Mammary microvascular endothelial cell (primary cell): ENCODE measurements around the gene OTOS. TPM values are rescaled to one million over a fixed set of nuclear protein-coding genes. Genes with fewer than 3 reads are reported as not detected.

Source experiments
- total RNA-seq: library from RNA; depleted of rRNA; stranded (reverse); fragments of >200 nt; gene quantifications from 2 replicates; pipeline ENCODE4 v1.2.3, GENCODE V29; 2015

Gene OTOS
- not detected in 2 replicates for total RNA-seq

DNA sequence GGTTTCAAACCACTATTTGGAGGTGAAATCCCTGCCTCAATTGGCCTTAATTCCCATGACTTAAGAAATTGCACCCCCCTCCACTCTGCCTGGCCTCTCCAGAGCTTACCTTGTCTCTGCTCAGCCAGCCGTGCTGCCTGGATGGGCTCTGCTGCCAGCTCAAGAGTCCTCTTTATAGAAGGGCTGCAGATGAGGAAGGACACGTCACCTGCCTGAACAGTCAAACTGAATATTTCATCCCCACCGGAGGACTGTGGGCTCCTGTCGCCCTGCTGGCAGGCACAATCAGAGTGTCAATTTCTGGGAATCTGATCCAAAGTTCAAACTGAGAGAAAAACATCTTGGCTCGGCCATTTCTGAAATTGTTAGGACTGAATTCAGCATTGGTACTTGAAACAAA is at the start of gene OTOS:
Gene OTOS (minus strand): TSS at position 148 of the 400 bp plus-strand sequence. CDS start 332 bp downstream, outside the sequence.

GRCh38 chr2:240136013-240136670 is 4.3 kb downstream of the OTOS start, which contains the start of gene COPS9:
Gene COPS9, minus strand, starts transcription at chr2:240136305. Its CDS starts 21 bp downstream, at chr2:240136284.

Other genes with a start within 250 kb of the OTOS start
- 159 and 165 TPM in 2 replicates for gene NDUFA10, start 115.3 kb downstream of the OTOS start, total RNA-seq
- gene OR6B2, start 110.2 kb downstream of the OTOS start, total RNA-seq, result not detected in 2 replicates
- not detected in 2 replicates for gene OR6B3, start 87.1 kb downstream of the OTOS start, total RNA-seq
- gene COPS9, start 4.4 kb downstream of the OTOS start, total RNA-seq, result 264 and 324 TPM in 2 replicates